Neural progenitor cell (in vitro differentiated cells): ENCODE data around the gene SESN3. TPM values are rescaled to one million over a fixed set of nuclear protein-coding genes. Genes with fewer than 3 reads are reported as not detected.
A peak's percentile ranks its signal among the peaks of the same experiment; 100 is the strongest.

Experiments used
- DNase-seq: peaks from one replicate; pipeline ENCODE4 v3.0.0-alpha.2; 2016; ENCODE audit warnings: low spot score
- H2AFZ ChIP-seq: fragments of 200-600 bp; sonication (generic); replicated peaks from 2 replicates; pipeline ENCODE4 v1.6.1; 2016; ENCODE audit warnings: antibody characterized with exemption
- H3F3A ChIP-seq: fragments of 200-600 bp; sonication (generic); 2 replicates; pipeline ENCODE4 v1.6.1; 2016; ENCODE audit warnings: antibody characterized with exemption, low read depth
- H3K27ac ChIP-seq: fragments of 200-600 bp; sonication (generic); 2 replicates; pipeline ENCODE4 v1.5.1; 2016; ENCODE audit warnings: mild to moderate bottlenecking
- H3K27me3 ChIP-seq: fragments of 200-600 bp; sonication (generic); 2 replicates; pipeline ENCODE4 v1.6.1; 2016; ENCODE audit warnings: mild to moderate bottlenecking, moderate library complexity
- H3K36me3 ChIP-seq: fragments of 200-600 bp; sonication (generic); 2 replicates; pipeline ENCODE4 v1.5.1; 2016
- H3K4me1 ChIP-seq: fragments of 200-600 bp; sonication (generic); 2 replicates; pipeline ENCODE4 v1.6.1; 2016; ENCODE audit warnings: mixed run types
- H3K4me2 ChIP-seq: fragments of 200-600 bp; sonication (generic); 2 replicates; pipeline ENCODE4 v1.6.1; 2016
- H3K4me3 ChIP-seq: fragments of 200-600 bp; sonication (generic); 2 replicates; pipeline ENCODE4 v1.5.1; 2016
- H3K79me2 ChIP-seq: fragments of 200-600 bp; sonication (generic); 2 replicates; pipeline ENCODE4 v1.6.1; 2016; ENCODE audit warnings: low read depth
- H3K9ac ChIP-seq: fragments of 200-600 bp; sonication (generic); 2 replicates; pipeline ENCODE4 v1.6.1; 2016
- H3K9me3 ChIP-seq: fragments of 200-600 bp; sonication (generic); 2 replicates; pipeline ENCODE4 v1.5.1; 2016; ENCODE audit warnings: low read depth
- H4K20me1 ChIP-seq: fragments of 200-600 bp; sonication (generic); 2 replicates; pipeline ENCODE4 v1.6.1; 2016; ENCODE audit warnings: low read depth
- H3K27ac Mint-ChIP-seq: 3 replicates; pipeline ENCODE4 v1.8.0; 2021; ENCODE audit warnings: mixed read lengths
- H3K27me3 Mint-ChIP-seq: 2 replicates; pipeline ENCODE4 v1.8.0; 2022; ENCODE audit warnings: low read depth, mild to moderate bottlenecking, inconsistent platforms, moderate library complexity, mixed read lengths; ENCODE audit not compliant: insufficient read depth
- H3K36me3 Mint-ChIP-seq: 3 replicates; pipeline ENCODE4 v1.8.0; 2021; ENCODE audit warnings: mixed read lengths
- H3K4me1 Mint-ChIP-seq: 3 replicates; pipeline ENCODE4 v1.8.0; 2021; ENCODE audit warnings: mixed read lengths
- H3K4me3 Mint-ChIP-seq: 3 replicates; pipeline ENCODE4 v1.8.0; 2021; ENCODE audit warnings: mild to moderate bottlenecking, moderate library complexity, mixed read lengths
- H3K9me3 Mint-ChIP-seq: 3 replicates; pipeline ENCODE4 v1.8.0; 2020; ENCODE audit warnings: mixed read lengths
- EZH2 ChIP-seq: fragments of 200-600 bp; sonication (generic); IDR thresholded peaks from 2 replicates; pipeline ENCODE4 v1.6.1; 2017; ENCODE audit warnings: antibody characterized with exemption, mild to moderate bottlenecking, moderate library complexity
- EZH2phosphoT487 ChIP-seq: fragments of 200-600 bp; sonication (generic); IDR thresholded peaks from 2 replicates; pipeline ENCODE4 v1.6.1; 2017; ENCODE audit warnings: antibody characterized with exemption
- total RNA-seq: library from RNA; depleted of rRNA; stranded (reverse); fragments of >200 nt; gene quantifications from 2 replicates; pipeline ENCODE4 v1.2.3, GENCODE V29; 2015; ENCODE audit warnings: low replicate concordance
- TF ChIP-seq, protein P1 (sequence below): fragments of 200-600 bp; sonication (generic); IDR thresholded peaks from 2 replicates; pipeline ENCODE4 v1.5.1; 2017; ENCODE audit warnings: antibody characterized with exemption, mild to moderate bottlenecking

The SESN3 gene
- total RNA-seq, 1 donor from 2014 or later, result 234 TPM

DNA sequence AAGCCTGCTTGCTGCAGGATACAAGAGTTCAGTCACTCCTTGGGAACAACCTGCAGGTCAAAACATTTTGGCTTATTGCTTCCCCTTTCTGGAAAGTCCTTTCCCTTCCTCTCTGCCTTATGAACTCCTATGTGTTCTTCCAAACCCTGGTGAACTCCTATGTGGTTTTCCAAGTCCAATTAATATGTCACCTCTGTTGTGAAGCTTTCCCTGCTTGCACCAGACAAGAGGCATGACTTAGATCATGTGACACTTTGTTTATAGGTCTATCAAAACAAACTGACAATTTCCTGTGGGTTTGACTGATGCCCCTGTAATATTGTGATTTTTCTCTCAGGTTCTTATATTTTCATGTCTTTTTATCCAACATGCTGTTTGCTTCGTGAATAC is 77.2 kb downstream of the SESN3 start:
- H3K4me1 Mint-ChIP-seq, result peaks cover 20% of the 10 kb centered on the region
- Histone ChIP-seq H3K9ac (no peak overlapping the region), H3K4me3 (no peak overlapping the region), H3K27me3 (peaks cover 18% of the 10 kb centered on the region), H4K20me1 (no peaks in the 10 kb centered on the region), H3K4me2 (no peak overlapping the region), H3K36me3 (no peaks in the 10 kb centered on the region), H3F3A (peaks cover 25% of the 10 kb centered on the region), H2AFZ (no peak overlapping the region), H3K79me2 (no peaks in the 10 kb centered on the region), H3K27ac (no peak overlapping the region), H3K9me3 (no peaks in the 10 kb centered on the region), H3K4me1 (peaks cover 4% of the 10 kb centered on the region)
- no peaks in the 10 kb centered on the region for H3K36me3 Mint-ChIP-seq
- TF ChIP-seq EZH2phosphoT487 (no peak), EZH2 (no peak)
- TF ChIP-seq, protein P1, sequence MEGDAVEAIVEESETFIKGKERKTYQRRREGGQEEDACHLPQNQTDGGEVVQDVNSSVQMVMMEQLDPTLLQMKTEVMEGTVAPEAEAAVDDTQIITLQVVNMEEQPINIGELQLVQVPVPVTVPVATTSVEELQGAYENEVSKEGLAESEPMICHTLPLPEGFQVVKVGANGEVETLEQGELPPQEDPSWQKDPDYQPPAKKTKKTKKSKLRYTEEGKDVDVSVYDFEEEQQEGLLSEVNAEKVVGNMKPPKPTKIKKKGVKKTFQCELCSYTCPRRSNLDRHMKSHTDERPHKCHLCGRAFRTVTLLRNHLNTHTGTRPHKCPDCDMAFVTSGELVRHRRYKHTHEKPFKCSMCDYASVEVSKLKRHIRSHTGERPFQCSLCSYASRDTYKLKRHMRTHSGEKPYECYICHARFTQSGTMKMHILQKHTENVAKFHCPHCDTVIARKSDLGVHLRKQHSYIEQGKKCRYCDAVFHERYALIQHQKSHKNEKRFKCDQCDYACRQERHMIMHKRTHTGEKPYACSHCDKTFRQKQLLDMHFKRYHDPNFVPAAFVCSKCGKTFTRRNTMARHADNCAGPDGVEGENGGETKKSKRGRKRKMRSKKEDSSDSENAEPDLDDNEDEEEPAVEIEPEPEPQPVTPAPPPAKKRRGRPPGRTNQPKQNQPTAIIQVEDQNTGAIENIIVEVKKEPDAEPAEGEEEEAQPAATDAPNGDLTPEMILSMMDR, result no peak
- H3K4me3 Mint-ChIP-seq, result no peak overlapping the region
- no peak overlapping the region for H3K27ac Mint-ChIP-seq
- H3K9me3 Mint-ChIP-seq, result peaks cover 4% of the 10 kb centered on the region
- DNase-seq, result no peak
- peaks cover 6% of the 10 kb centered on the region for H3K27me3 Mint-ChIP-seq

DNA sequence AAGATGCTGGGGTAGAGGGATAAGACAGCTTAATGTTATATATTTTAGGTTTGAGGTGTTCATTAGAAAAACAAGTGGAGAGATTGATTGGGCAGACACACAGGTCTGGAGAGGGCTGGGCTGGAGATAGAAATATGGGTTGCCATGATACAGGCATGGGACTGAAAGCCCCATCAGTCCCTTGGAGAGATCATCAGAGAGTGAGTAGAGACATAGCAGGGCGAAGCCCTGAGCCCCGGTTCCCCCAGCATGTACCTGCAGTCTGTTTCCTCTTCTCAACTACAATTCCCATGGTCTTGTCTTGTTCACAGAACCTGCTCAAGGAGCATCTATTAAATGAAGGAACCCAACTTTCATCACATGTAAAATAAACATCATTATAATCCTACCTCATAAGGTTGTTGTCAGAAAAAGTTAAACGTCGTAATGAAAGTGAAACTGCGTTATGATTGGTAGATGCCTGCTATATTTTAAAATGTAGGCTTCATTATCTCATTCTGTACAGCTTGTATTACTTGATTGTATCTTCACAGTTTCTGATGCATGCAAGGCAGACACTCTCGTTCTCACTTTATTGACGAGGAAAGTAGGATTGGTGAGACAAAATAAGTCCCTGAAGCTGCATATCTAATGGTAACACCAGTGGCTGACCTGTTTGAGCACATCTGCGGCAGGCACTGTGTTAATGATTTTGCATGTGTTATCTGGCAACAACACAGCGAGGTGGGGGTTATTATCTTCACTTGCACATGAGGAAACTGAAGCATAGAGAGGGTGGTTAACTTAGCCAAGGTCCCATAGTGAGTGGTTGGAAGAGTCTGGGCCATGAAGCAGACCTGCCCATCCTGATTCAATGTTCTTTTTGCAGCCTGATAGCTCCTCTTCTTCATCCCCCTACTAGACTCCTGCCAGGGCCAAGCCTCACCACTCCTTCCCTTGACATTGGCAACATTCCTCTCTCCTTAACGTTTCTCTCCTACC is 77.8 kb downstream of the SESN3 start:
- H3K9ac ChIP-seq, result no peak overlapping the region
- peaks cover 4% of the 10 kb centered on the region for H3K4me1 ChIP-seq
- no peak for TF ChIP-seq EZH2phosphoT487
- no peak for TF ChIP-seq EZH2
- TF ChIP-seq, protein P1, result no peak
- no peak overlapping the region for H3K4me3 ChIP-seq
- H3K4me2 ChIP-seq, result no peak overlapping the region
- peaks cover 25% of the 10 kb centered on the region for H3F3A ChIP-seq
- H3K79me2 ChIP-seq, result no peaks in the 10 kb centered on the region
- no peak overlapping the region for H3K27ac Mint-ChIP-seq
- no peaks in the 10 kb centered on the region for H4K20me1 ChIP-seq
- peaks cover 25% of the 10 kb centered on the region for H3K27me3 ChIP-seq
- H3K9me3 Mint-ChIP-seq, result peaks cover 4% of the 10 kb centered on the region
- H3K36me3 ChIP-seq, result no peaks in the 10 kb centered on the region
- no peak overlapping the region for H3K4me3 Mint-ChIP-seq
- no peak for DNase-seq
- no peak overlapping the region for H2AFZ ChIP-seq
- no peak overlapping the region for H3K27ac ChIP-seq
- H3K36me3 Mint-ChIP-seq, result no peaks in the 10 kb centered on the region
- H3K9me3 ChIP-seq, result no peaks in the 10 kb centered on the region
- H3K27me3 Mint-ChIP-seq, result peaks cover 6% of the 10 kb centered on the region
- peaks cover 24% of the 10 kb centered on the region for H3K4me1 Mint-ChIP-seq

DNA sequence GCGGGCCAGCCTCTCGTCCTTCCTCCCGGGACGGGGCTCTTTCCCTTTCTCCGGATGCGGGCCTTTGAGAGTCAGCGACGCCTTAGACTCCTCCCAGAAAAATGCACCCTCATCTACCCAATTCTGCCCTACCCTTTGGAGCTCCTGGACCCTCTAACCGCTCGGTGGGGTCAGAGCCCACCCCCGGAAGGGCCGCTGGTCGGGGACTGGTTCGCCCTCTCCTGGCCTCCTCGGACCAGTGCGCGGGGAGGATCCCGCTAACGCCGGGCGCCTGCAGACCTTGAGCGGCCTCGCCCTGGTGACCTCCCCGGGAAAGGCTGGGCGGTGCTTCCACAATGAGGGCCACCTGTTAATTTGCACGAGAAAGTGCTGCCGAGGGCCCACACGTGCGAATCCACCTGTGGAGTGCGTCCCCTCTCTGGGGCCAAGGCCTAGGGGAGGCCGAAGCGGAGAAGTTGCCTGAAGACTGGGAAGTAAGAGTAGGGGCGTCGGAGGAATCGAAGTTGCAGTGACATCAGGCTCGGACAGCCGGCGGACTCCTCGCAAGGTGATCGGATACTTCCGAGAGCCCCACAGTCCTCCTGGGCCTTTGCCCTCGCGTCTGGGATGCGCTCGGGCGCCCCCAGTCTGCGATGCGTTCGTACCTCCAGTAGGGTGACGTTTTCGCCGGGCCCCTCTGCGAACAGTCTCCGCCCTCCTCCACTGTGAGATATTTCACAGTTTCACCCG is 79.9 kb downstream of the SESN3 start:
- Histone ChIP-seq H3K27me3 (peaks cover 46% of the 10 kb centered on the region), H3K9ac (no peak overlapping the region), H3K36me3 (no peaks in the 10 kb centered on the region), H3K79me2 (no peaks in the 10 kb centered on the region), H3K4me3 (peak overlapping the region; percentile 57), H3K4me2 (peak overlapping the region; percentile 87), H4K20me1 (no peaks in the 10 kb centered on the region), H3K9me3 (no peaks in the 10 kb centered on the region), H2AFZ (peak overlapping the region; percentile 91), H3F3A (peaks cover 25% of the 10 kb centered on the region), H3K4me1 (peaks cover 4% of the 10 kb centered on the region), H3K27ac (no peak overlapping the region)
- Mint-ChIP-seq H3K27me3 (peaks cover 6% of the 10 kb centered on the region), H3K4me1 (peaks cover 29% of the 10 kb centered on the region), H3K4me3 (peak overlapping the region; percentile 76), H3K27ac (no peak overlapping the region), H3K9me3 (peaks cover 2% of the 10 kb centered on the region), H3K36me3 (no peaks in the 10 kb centered on the region)
- no peak for TF ChIP-seq EZH2
- TF ChIP-seq, protein P1, result peak; percentile 72
- DNase-seq, result peak; percentile 97
